CD4-positive, alpha-beta T cell treated with Interleukin-10 for 1 hour (primary cell): Measurements from ENCODE around the gene EFR3B.
A peak's percentile ranks its signal among the peaks of the same experiment; 100 is the strongest.
"Not testable (repeated sequence)": the region's sequence is repeated elsewhere in the genome, so short reads cannot be mapped to it uniquely, and the experiment has no call there.

Experiments used
- DNase-seq: peaks from one replicate; pipeline ENCODE4 v3.0.0-alpha.2; 2020

The EFR3B gene

DNA sequence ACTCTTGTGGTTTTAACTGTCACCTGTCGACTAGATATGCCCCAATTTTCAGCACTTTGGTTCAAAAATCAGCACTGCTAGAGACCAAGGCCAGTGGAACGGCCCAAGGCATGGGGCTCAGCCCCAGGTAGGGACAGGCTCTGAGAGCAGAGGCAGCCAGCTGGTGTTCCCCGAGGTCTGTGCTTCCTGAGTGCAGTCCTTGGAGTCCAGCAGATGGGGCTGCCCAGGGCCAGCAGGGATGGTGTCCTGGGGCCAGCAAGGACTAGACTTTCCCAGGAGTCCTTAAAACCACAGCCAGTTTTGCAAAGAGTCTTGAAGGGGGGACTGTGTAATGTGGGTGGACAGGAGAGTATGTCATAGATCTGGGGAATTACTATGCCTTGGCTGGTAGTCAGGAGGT, 70.2 kb downstream of the EFR3B start:
- no peak for DNase-seq

DNA sequence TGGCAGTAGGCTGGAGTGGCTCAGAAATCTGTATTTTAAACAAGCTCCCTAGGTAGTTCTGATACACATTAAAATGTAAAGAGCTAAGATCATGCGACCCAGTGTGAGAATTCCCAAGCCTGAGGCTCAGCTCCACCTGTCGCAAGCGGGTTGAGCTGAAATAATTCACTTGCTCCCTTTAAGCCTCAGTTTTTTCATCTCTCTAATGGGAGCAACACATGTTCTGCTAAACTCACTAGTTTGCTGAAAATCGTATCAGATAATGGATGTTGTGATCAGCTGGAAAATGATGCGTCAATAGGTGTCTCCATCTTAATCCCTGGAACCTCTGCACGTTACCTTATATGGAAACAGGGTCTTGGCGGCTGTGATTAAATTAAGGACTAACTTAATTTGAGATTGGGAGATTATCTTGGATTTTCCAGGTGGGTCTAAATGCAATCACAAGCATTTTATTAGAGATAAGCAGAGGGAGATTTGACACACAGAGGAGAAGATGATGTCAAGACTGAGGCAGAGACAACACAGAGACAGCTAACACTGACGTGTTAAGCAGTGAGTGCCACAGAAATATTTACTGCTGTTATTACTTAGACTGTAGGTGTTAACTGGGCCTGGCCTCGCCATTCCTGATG, 73.5 kb downstream of the EFR3B start:
- DNase-seq, result no peak

DNA sequence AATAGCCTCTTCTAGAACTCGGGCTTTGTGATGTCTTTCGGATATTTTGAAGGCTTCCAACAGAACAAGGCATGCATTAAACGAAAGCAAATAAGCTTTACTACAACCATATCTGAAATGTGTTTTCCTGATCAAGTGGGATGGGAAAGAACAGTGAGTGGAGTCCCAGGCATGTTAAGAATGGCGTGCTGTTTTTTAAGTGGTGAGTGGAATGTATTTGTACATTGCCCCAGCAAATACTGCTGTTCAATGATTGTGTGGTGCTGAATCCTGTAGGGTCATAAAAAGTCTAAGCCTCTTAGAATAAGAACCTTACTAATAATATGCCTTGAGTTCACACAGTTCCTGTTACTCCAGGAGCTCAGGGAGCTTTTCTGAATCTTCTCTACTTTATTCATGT, 74.0 kb downstream of the EFR3B start:
- no peak for DNase-seq

DNA sequence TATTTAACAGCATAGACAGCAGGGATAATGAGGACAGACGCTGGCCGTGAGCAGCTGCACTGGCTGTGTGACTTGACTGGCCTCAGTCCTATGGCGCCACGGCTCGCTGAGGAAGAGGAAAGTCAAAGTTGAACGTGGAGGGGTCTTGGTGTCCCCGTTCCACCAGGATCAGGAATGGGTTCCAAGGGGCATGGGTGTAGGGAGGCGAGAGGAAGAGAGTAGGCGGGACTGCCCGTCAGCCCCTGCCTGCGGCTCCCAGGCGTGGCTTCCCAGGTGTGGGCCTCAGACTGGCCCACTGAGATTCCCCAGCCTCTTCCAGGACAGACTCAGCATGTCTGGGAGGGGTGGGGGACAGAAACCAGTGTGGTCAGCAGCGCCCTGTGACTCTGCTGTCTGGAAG, 75.1 kb downstream of the EFR3B start:
- DNase-seq, result no peak

DNA sequence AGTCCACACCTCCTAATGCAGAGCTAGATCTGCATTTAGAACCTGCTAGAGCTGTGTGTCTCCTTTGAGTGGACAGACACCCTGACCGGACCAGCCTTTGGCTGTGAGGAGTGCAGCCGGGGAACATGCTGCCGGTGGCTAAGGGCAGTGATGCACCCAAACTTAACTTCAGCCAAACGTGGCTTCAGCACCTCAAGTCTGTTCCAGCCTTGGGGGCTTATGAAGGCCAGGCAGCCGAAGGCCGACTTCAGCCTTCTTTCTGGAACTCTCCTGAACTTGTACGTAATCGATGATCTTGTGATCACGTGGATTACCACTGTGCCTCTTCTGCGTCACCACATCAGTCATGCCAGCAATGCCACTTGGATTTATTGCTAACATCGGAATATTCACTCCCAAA, 77.4 kb downstream of the EFR3B start:
- DNase-seq, result no peak

DNA sequence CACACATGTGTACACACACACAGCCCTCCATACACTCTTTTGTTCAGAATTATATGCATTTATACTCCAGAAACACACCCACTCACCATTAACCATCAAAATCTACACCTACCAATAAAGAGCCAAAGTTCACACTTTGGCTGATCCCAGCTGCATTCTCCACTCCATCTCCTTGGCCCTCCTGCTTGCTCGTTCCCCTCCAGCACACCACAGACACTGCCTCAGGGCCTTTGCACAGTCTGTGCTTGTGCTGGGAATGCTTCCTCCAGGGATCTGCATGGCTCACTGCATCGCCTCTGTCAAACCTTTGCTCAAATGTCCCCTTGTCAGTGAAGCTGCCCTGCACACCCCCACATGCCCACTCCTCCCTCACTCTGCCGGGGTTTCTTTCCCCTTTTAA, 80.5 kb downstream of the EFR3B start:
- DNase-seq, result no peak

DNA sequence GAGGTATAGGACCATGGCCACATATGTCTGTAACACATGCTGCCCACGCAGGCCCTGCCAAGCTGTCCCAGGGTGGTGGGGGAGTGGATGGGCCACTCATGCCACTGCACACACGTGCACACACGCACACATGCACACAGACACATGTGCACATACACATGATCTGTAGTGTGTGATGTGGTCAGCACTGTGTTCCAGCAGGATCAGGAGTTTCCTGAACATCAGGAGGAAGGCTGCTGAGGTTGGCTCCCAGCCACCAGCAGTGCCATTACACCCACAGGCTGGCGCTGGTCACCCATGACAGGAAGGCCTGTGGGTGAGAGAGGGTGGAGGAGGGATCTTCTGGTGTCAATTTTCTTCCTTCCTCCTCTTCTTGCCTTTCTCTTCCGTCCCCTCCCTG, 81.8 kb downstream of the EFR3B start:
- DNase-seq, result no peak

DNA sequence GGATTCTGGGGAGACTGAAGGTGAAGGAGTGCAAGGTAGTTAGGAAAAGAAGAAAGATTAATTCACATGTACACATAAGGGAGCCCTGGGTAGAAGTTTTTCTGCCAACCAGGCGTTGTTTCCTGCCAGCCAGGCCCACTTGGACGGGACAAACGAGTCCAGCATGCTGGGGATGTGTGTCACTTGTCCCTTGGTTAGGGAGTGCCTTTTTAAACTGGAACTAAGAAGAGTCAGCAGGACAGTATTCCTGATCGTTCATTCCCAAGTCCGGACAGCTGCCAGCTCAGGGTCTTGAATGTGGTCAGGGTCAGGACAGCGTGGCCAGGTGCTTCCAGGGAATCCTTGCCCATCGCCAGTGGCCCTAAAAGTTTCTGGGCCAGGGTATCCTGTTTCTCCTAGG, 83.3 kb downstream of the EFR3B start:
- DNase-seq, result no peak

DNA sequence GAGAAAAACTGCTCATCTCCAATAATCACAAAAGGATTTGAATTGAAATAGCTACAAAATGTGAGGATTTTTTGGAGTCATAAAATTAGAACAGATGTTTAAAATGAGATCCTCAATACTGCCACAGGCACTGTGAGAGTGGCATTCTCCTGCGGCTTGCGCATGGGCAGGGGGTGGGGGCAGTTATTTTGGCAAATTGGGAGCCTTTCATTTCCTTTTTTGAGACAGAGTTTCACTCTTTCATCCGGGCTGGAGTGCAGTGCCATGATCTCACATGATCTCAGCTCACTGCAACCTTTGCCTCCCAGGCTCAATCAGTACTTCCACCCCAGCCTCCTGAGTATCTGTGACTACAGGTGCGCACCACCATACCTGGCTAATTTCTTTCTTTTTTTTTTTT, 84.1 kb downstream of the EFR3B start:
- no peak for DNase-seq

DNA sequence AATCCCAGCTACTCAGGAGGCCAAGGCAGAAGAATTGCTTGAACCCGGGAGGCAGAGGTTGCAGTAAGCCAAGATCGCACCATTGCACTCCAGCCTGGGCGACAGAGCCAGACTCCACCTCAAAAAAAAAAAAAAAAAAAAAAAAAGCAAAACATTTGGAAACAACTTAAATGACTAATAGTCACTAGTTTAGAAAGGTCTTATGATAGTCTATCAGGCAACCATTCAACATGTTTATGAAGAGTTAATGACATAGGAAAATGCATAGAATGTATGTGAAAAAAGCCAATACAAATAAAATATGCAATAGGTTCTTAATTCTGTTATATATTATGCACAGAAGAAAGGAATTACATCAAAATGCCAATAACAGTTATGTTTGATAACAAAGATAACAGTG, 85.2 kb downstream of the EFR3B start:
- DNase-seq, result not testable (repeated sequence)

DNA sequence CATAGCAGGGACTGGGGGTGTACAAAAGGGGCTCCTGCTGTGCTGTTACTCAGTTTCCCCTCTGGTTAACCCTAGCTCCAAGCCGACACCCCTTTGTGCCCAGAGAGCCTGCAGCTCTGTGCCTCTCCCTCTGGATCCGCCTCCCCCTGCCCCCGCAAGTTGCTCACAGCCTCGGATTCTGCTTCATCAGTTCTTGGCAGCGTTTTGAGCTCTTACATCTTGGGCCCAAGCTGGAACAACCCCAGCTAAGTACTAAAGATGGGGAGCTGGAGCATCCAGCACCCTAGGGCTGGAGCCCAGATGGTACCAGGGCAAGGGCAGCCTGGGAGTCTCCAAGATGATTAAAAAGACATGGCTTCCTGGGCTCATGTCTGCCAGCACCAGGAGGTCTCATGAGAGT, 85.8 kb downstream of the EFR3B start:
- DNase-seq, result no peak

DNA sequence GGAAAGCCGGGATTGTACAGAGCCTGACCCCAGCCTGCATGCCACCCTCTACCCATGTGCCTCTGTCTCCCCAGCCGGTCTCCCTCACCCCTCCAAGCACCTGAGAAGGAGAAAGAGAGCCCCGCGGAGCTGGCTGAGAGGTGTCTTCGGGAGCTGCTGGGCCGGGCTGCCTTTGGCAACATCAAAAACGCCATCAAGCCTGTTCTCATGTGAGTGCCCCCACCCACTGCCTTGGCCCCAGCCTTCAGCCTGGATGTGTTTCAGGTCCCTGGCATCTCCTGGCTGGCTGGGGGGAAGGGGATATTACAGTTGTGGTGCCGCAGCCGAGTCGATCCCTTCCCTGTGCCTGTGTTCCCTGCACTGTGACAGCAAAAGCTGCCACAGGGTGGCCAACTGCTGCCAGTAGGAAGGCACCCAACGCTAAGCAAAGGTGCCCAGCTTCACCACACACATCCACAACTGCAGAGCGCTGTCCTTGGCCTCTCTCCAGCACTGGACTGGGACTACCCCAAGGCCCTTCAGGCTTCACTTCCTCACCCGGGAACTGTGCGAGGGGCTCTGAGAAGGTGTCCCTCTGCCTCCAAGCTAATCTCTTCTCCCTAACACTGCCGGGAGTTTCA, 88.1 kb downstream of the EFR3B start:
- no peak for DNase-seq

DNA sequence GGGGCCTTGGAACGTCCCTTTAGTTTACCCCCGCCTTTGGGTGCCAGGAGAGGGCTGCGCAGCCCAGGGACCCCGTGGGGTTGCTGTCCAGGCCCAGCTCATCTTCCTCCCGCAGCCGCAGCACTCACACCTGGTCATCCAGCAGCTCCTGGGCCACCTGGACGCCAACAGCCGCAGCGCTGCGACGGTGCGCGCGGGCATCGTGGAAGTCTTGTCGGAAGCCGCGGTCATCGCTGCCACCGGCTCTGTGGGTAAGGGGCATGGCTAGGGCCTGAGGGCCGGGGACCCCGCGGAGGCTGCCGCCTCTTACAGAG, 89.3 kb downstream of the EFR3B start:
- no peak for DNase-seq

DNA sequence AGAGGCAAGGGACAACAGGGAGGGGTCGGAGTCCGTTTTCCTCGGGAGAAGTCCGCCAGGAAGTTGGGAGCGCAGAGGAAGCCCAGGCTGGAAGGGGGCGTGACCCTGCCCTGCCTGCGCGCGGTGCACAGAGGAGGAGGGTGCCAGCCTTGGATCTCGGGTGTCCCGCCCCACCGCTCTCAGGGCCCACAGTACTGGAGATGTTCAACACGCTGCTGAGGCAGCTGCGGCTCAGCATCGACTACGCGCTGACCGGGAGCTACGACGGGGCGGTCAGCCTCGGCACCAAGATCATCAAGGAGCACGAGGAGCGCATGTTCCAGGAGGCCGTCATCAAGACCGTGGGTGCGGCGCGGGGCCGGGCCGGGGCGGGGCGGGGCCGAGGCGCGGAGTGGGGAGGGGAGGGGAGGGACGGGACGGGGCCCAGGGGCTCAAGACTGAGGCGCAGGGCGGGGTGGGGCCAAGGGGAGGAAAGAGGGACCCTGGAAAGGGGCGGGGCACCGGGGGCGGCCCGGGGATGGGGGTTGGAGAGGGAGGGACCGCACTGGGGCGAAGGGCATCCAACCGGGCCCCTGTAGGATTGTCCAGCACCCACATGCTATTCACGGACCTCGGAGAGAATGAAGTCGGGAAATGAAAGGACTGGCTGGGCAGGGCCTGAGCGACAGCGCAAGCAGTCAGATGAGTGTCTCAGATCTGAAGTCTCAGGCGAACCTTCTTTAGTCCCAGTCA, 89.9 kb downstream of the EFR3B start:
- DNase-seq, result peak; percentile 7

DNA sequence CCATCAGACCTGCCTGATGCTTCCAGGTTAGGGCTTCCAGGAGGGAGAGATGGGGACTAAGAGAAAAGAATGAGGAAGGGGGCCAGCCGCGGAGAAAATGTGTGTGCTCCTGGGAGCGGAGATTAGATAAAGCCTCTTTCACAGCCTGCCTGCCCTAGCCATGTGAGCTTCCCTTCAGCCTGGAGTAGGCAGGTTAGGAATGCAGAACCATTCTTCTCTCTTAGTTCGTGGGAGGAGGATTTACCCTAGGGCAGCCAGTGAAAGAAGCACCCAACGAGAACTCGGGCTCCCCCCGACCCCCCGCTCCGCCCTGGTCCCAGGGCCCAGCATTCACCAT, 90.4 kb downstream of the EFR3B start:
- no peak for DNase-seq

DNA sequence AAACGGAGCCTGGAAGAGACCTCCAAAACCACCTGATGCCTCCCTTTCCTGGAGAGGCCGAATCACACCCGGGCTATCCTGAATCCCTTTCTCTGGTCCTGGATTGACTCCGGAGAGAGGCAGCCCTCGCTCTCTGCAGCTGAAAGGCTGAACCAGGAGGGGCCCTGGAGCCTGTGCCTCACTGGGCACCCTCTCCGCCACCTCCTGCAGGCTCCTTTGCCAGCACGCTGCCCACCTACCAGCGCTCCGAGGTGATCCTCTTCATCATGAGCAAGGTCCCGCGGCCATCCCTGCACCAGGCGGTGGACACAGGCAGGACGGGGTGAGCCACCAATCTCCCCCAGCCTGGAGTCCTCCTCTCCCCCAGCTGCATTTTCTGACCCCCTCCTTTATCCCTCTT, 90.8 kb downstream of the EFR3B start:
- DNase-seq, result no peak

DNA sequence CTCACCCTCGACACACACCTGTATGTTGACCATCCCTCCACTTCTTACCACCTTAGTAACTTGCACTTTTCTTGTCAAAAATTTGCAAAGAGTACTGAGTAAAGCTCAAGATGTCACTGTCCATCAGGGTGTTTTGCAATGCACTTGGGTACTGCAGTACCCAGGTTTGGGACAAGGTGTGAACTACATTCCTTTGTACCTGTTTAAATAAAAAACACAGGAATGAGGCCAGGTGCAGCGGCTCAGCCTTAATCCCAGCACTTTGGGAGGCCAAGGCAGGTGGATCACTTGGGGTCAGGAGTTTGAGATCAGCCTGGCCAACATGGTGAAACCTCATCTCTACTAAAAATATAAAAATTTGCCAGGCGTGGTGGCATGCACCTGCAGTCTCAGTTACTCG, 98.7 kb downstream of the EFR3B start:
- DNase-seq, result not testable (repeated sequence)

DNA sequence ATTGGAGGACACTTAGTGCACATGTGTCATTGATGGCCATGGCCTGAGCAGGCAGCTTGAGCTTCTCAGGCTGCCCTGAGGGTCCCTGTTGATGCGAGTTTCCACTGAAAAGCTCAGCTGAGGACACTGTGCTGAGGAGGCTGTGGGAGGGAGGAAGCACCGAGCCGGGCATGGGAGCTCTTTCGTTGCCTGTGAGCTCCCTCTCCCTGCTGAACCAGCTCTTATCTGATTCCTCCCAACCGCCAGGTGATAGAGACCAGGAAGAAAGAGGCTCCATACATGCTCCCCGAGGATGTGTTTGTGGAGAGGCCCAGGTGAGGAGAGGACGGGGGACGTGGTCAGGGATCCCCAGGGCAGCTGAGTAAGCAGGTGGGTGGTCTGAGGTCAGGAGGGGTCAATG, 99.2 kb downstream of the EFR3B start:
- no peak for DNase-seq

DNA sequence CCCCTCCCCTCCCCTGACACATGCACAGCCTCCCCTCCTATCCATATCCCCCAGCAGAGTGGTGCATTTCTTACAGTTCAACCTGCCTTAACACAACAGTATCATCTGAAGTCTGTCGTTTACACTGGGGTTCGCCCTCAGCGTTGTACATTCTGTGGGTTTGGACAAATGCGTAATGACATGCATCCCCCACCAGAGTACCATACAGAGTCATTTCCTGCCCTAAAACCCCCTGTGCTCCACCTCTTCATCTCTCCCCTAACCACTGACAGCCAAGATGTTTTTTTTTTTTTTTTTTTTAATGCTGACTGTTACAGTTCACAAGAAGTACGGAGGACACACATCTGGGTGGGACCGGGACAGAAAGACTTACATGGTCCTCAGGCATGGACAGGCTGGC, 103.9 kb downstream of the EFR3B start:
- DNase-seq, result no peak

DNA sequence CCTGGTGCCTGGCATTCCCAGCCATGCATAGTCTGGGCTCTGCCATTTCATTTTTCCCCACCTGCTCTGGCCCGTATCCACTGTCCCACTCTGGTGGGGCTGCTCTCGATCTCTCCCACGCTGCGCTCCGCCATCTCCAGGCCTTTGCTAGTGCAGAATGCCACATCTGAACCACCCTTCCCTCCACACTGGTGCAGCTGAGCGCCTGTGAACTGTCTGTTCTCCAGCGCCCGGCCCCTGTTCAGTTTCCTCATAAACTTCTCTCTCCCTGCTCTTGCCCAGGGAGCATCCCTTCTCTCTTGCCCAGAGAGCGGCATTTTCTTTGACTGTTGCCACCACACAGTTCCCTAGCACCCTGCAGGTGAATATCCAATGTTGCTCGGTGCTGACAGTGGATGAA, 105.0 kb downstream of the EFR3B start:
- no peak for DNase-seq

DNA sequence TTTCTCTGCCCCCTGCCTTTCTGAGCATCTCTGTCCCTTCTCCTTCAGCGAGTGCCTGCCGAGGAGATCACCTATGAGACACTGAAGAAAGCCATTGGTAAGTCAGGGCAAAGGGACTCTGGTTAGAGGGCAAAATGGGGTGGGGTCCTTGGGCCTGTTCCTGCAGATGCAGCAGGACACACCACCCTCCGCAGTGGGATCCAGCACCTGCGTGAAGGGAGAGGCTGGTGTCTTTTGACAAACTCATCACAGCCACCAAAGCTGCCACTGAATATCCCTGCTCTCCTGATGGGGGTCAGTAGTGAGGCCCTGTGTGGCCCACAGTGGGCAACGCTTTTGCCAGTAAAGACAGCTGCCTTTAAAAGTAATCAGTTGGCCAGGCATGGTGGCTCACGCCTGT, 107.8 kb downstream of the EFR3B start:
- no peak for DNase-seq

DNA sequence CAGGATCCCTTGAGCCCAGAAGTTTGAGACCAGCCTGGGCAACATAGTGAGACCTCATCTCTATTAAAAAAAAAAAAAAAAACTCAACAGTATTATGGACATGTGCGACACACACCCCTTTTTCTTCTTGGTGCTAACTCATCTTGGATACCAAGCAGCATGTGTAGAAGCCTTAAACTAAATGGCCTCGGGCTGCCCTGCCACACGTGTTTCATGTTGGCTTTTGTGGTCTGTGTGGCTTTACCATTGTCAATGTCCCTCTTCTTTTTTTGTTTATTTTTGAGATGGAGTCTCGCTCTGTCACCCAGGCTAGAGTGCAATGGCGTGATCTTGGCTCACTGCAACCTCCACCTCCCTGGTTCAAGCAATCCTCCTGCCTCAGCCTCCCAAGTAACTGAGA, 109.1 kb downstream of the EFR3B start:
- not testable (repeated sequence) for DNase-seq

DNA sequence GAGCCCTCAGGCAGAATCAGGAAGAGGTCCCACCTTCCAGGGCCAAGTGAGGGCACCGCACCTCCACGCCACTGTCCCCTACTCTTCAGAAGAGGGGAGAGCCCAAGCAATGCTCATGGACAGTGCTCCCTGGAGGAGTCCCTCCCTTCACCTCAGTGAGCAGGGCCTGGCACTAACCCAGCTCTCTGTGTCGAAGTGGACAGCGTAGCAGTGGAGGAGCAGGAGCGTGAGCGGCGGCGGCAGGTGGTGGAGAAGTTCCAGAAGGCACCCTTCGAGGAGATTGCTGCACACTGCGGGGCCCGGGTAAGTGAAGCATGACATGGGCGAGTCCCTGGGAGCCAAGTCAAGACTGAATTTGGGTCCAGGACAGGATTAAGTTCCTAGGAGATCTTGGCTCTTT, 109.8 kb downstream of the EFR3B start:
- DNase-seq, result no peak

DNA sequence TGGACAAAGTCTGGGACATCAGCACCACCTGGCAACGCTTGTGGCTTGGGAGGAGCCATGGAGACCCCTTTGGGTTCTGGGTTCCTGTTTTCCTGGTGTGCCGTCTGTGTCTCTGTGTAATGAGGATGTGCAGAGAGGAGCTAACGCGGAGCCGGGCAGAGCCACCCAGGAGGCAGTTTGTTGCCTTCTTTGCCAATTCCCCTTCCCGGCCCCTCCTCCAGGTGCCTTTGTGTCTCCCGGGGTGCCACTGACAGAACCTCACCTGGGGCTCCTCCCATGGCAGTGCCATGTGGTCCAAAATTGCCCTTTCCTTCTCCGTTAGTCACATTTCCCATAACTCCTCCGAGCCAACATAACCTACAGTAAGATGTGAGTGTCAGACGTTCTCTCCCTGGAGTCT, 113.5 kb downstream of the EFR3B start:
- DNase-seq, result no peak
